Stimulated activated effector memory CD8-positive, alpha-beta T cell treated with anti-CD3 and anti-CD28 coated beads, Interleukin-12 subunit alpha, Interleukin-12 subunit beta, amount 100 ng/mL, for 72 hours (primary cell): ENCODE measurements around the gene GALC.
"Not testable (repeated sequence)": the region's sequence is repeated elsewhere in the genome, so short reads cannot be mapped to it uniquely, and the experiment has no call there.

Source experiments
- ATAC-seq: fragments of 150-1000 bp; cut with Tn5 transposase; 2 replicates; pipeline ENCODE4 v1.10.0; 2021
- DNase-seq, 2 donors: peaks; one replicate each; pipeline ENCODE4 v3.0.0; 2021 to 2022; ENCODE audit warnings: low spot score in 2 of 2
- H3K27ac Mint-ChIP-seq: one replicate; pipeline ENCODE4 v1.8.0; 2022; ENCODE audit warnings: mild to moderate bottlenecking, mixed read lengths
- H3K36me3 Mint-ChIP-seq: one replicate; pipeline ENCODE4 v1.8.0; 2022; ENCODE audit warnings: mild to moderate bottlenecking, mixed read lengths
- H3K4me1 Mint-ChIP-seq: one replicate; pipeline ENCODE4 v1.8.0; 2022; ENCODE audit warnings: mixed read lengths
- H3K4me3 Mint-ChIP-seq: one replicate; pipeline ENCODE4 v1.8.0; 2022; ENCODE audit warnings: mild to moderate bottlenecking, mixed read lengths
- H3K9me3 Mint-ChIP-seq: one replicate; pipeline ENCODE4 v1.8.0; 2022; ENCODE audit warnings: mixed read lengths

GALC gene

GRCh38 chr14:87992718-87993628 is at the start of gene GALC:
GALC (minus strand) TSS chr14:87993182; CDS start chr14:87993164, 18 bp downstream.
- DNase-seq = peak; percentile 86 to 97
- ATAC-seq = peak; percentile 88
- Mint-ChIP-seq H3K9me3 (no peaks in the 10 kb centered on the region), H3K4me1 (peaks cover 73% of the 10 kb centered on the region), H3K36me3 (peaks cover 38% of the 10 kb centered on the region), H3K27ac (peak within 1 kb of the TSS; percentile 97), H3K4me3 (peak within 1 kb of the TSS; percentile 91)

DNA sequence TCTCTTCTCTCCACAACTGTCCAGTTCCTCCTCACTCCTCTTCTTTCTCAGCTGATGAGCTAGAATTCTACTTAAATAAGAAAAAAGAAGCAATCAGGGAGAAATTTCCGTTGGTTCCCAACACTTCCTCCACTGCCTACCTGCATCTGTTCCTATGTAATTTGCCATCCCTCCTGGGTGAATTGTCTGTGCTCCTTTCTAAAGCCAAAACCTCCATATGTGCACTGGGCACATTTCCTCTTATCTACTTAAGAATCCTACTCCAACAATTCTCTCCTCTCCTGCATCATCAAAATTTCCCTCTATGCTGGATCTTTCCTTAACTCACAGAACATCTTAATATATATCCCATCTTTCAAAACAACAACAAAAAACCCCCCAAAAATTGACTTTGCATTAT is 47.2 kb upstream of the GALC start:
- H3K9me3 Mint-ChIP-seq = no peaks in the 10 kb centered on the region
- ATAC-seq (no peak), DNase-seq (no peak)
- H3K36me3 Mint-ChIP-seq = no peaks in the 10 kb centered on the region
- H3K4me3 Mint-ChIP-seq = no peak overlapping the region
- no peak overlapping the region for H3K27ac Mint-ChIP-seq
- peaks cover 39% of the 10 kb centered on the region for H3K4me1 Mint-ChIP-seq

DNA sequence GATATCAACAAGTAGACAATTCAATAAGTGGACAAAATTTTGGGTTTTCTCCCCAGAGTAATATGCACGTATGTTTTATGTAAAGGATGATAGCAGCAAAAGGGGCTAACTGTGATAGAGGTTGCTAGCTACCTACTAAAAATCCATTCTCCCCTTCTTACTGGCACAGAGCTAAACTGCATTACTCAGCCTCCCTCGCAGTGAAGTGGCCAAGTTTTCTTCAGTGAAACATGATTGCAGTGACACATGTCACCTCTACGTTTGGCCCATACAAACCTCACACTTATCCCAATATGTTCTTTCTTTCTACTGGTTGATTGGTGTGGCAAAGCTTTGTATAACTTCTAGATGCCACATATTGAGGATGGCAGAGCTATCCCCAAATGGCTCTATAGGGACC is 46.2 kb upstream of the GALC start:
- Mint-ChIP-seq H3K4me3 (no peak overlapping the region), H3K27ac (no peak overlapping the region), H3K36me3 (no peaks in the 10 kb centered on the region), H3K4me1 (peaks cover 29% of the 10 kb centered on the region), H3K9me3 (no peaks in the 10 kb centered on the region)
- DNase-seq = no peak
- peak; percentile 94 for ATAC-seq

DNA sequence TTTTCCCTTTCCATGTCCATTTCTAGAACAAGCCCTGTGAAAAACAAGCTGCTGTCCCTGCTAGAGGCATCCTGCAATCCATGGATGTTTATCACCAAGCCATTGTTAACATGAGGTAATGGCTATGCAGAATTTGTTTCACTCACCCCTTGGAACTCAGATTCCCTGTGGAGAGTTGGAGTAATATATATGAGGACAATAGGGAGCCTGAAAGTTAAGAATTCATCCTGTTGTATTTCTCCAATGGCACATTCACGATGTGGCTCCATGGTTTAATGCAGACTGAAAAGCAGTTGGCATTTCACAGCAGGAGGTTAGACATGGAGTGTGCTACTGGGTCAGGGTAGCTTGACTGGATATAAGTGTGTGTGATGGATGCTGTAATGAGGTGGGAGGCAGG is 44.3 kb upstream of the GALC start:
- Mint-ChIP-seq H3K36me3 (no peaks in the 10 kb centered on the region), H3K4me3 (no peak overlapping the region), H3K27ac (no peak overlapping the region), H3K4me1 (peaks cover 26% of the 10 kb centered on the region), H3K9me3 (no peaks in the 10 kb centered on the region)
- ATAC-seq = no peak
- no peak for DNase-seq

DNA sequence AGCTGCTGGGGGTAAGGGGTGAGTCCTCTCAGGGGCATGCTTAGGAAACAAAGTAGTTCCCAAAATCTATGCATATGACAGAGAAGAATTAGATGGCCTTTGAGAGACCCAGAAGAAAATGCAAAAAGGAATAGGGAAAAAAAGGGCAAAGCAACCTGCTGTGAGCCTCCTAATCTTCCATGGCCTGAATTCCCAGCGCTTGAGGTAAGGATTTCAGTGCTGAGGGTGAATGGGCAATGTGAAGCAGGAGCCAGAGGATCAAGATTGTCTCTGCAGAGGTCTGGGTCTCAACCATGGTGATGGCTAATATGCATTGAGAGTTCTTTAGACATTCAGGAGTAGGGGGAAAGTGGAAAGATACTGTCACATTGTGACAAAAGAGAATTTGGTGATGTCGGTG is 43.4 kb upstream of the GALC start:
- ATAC-seq (no peak), DNase-seq (no peak)
- H3K4me3 Mint-ChIP-seq = no peak overlapping the region
- no peaks in the 10 kb centered on the region for H3K36me3 Mint-ChIP-seq
- H3K9me3 Mint-ChIP-seq = no peaks in the 10 kb centered on the region
- peaks cover 26% of the 10 kb centered on the region for H3K4me1 Mint-ChIP-seq
- H3K27ac Mint-ChIP-seq = no peak overlapping the region

GRCh38 chr14:88034076-88034475 is 41.1 kb upstream of the GALC start:
- Mint-ChIP-seq H3K27ac (no peak overlapping the region), H3K9me3 (no peaks in the 10 kb centered on the region), H3K4me3 (no peak overlapping the region), H3K4me1 (peaks cover 41% of the 10 kb centered on the region), H3K36me3 (no peaks in the 10 kb centered on the region)
- ATAC-seq = no peak
- DNase-seq = no peak

GRCh38 chr14:88032373-88032772 is 39.4 kb upstream of the GALC start:
- peaks cover under 1% of the 10 kb centered on the region for H3K9me3 Mint-ChIP-seq
- peaks cover 39% of the 10 kb centered on the region for H3K4me1 Mint-ChIP-seq
- H3K4me3 Mint-ChIP-seq = no peak overlapping the region
- DNase-seq (no peak), ATAC-seq (no peak)
- H3K27ac Mint-ChIP-seq = no peak overlapping the region
- no peaks in the 10 kb centered on the region for H3K36me3 Mint-ChIP-seq

GRCh38 chr14:88030892-88031291 is 37.9 kb upstream of the GALC start:
- DNase-seq (no peak), ATAC-seq (no peak)
- Mint-ChIP-seq H3K4me3 (no peak overlapping the region), H3K36me3 (no peaks in the 10 kb centered on the region), H3K9me3 (peaks cover 4% of the 10 kb centered on the region), H3K4me1 (peaks cover 46% of the 10 kb centered on the region), H3K27ac (peak overlapping the region; percentile 79)

DNA sequence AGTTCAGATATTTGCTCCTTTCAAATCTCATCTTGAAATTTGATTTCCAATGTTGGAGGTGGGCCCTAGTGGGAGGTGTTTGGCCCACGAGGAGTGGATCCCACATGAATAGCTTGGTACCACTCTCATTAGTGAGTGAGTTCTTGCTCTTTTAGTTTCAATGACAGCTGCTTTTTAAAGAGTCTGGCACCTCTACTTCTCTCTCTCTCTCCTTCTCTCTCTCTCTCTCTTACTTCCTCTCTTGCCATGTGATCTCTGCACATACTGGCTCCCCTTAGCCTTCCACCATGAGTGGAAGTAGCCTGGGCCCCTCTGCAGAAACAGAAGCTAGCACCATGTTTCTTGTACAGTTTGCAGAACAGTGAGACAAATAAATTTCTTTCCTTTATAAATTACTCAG is 37.1 kb upstream of the GALC start:
- peak overlapping the region; percentile 79 for H3K27ac Mint-ChIP-seq
- no peaks in the 10 kb centered on the region for H3K36me3 Mint-ChIP-seq
- ATAC-seq (peak; percentile 9), DNase-seq (no peak)
- H3K9me3 Mint-ChIP-seq = peaks cover 4% of the 10 kb centered on the region
- H3K4me3 Mint-ChIP-seq = peak overlapping the region; percentile 56
- peaks cover 52% of the 10 kb centered on the region for H3K4me1 Mint-ChIP-seq

DNA sequence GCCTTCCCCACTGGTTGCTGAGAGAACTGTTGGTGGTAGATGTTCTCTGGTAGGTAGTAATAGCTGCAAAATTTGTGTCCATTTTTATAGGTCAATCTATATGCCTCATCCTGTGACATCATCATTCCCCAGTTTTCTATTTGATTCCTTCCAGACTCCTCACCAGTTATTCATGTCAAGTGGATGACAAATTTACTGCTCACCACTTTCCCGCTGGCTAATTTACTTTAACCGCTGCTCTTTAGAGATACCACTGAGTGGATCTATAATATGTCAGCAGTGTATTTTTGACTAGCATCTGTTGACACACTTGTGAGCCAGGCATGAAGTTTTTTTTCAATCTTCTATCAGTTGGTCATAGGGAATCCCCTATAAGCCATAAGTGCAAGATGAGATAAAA is 36.5 kb upstream of the GALC start:
- Mint-ChIP-seq H3K27ac (peak overlapping the region; percentile 79), H3K4me1 (peaks cover 57% of the 10 kb centered on the region), H3K4me3 (peak overlapping the region; percentile 56), H3K9me3 (peaks cover 4% of the 10 kb centered on the region), H3K36me3 (no peaks in the 10 kb centered on the region)
- DNase-seq (no peak), ATAC-seq (peak; percentile 97)

GRCh38 chr14:88026890-88027289 is 33.9 kb upstream of the GALC start:
- H3K4me3 Mint-ChIP-seq = peak overlapping the region; percentile 44
- peaks cover 4% of the 10 kb centered on the region for H3K9me3 Mint-ChIP-seq
- H3K27ac Mint-ChIP-seq = peak overlapping the region; percentile 85
- H3K36me3 Mint-ChIP-seq = no peaks in the 10 kb centered on the region
- ATAC-seq (no peak), DNase-seq (no peak)
- H3K4me1 Mint-ChIP-seq = peaks cover 75% of the 10 kb centered on the region

DNA sequence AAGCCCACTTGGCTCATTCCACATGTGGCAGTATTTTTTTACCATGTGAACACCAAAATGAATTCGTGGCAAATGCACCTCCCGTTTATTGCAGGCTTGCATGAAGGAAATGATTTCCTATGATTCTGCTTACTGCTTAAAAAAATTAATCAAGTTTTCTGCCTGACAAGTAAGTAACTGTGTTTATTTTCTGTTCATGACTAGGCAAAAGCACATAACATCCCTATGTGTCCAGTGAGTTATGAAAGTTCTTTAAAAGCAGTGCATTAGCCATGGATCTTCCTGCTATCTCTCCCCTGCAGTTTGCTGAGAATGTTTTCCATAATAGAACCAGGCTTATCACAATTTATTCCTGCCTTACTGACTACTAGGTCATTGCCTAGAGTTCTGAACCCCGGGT is 32.3 kb upstream of the GALC start:
- H3K4me3 Mint-ChIP-seq = no peak overlapping the region
- H3K27ac Mint-ChIP-seq = peak overlapping the region; percentile 78
- DNase-seq (no peak), ATAC-seq (no peak)
- H3K9me3 Mint-ChIP-seq = peaks cover 9% of the 10 kb centered on the region
- peaks cover 5% of the 10 kb centered on the region for H3K36me3 Mint-ChIP-seq
- peaks cover 76% of the 10 kb centered on the region for H3K4me1 Mint-ChIP-seq

DNA sequence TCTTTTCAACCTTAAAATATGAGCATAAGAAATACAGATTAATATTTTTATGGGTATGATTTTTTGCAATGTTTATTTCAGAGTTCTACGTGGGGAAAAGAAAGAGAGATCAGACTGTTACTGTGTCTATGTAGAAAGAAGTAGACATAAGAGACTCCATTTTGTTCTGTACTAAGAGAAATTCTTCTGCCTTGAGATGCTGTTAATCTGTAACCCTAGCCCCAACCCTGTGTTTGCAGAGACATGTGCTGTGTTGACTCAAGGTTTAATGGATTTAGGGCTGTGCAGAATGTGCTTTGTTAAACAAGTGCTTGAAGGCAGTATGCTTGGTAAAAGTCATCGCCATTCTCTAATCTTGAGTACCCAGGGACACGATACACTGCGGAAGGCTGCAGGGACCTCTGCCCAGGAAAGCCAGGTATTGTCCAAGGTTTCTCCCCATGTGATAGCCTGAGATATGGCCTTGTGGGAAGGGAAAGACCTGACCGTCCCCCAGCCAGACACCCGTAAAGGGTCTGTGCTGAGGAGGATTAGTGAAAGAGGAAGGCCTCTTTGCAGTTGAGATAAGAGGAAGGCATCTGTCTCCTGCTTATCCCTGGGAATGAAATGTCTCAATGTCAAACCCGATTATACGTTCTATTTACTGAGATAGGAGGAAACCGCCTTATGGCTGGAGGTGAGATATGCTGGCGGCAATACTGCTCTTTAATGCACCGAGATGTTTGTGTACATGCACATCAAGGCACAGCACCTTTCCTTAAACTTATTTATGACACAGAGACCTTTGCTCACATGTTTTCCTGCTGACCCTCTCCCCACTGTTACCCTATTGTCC is 31.5 kb upstream of the GALC start:
- Mint-ChIP-seq H3K4me1 (peaks cover 76% of the 10 kb centered on the region), H3K27ac (peak overlapping the region; percentile 78)
- not testable (repeated sequence) for DNase-seq, H3K36me3 Mint-ChIP-seq, H3K4me3 Mint-ChIP-seq, H3K9me3 Mint-ChIP-seq, ATAC-seq

GRCh38 chr14:88023658-88024187 is 30.7 kb upstream of the GALC start:
- no peak for DNase-seq
- H3K4me1 Mint-ChIP-seq = peaks cover 74% of the 10 kb centered on the region
- peak; percentile 44 for ATAC-seq
- peak overlapping the region; percentile 71 for H3K27ac Mint-ChIP-seq
- peaks cover 9% of the 10 kb centered on the region for H3K9me3 Mint-ChIP-seq
- H3K36me3 Mint-ChIP-seq = peaks cover 5% of the 10 kb centered on the region
- H3K4me3 Mint-ChIP-seq = peak overlapping the region; percentile 10

- H3K9me3 Mint-ChIP-seq = peaks cover 4% of the 10 kb centered on the region
- H3K4me1 Mint-ChIP-seq = peaks cover 65% of the 10 kb centered on the region
- H3K4me3 Mint-ChIP-seq = peak overlapping the region; percentile 35
- ATAC-seq (peak; percentile 72), DNase-seq (no peak)
- H3K36me3 Mint-ChIP-seq = peaks cover 56% of the 10 kb centered on the region
- peak overlapping the region; percentile 81 for H3K27ac Mint-ChIP-seq
Observed at GRCh38 chr14:88017535-88017934, 24.6 kb upstream of the GALC start.
